HG03095 (cell line): ENCODE data around the gene TFAP2A.

Source experiments
- ATAC-seq: cut with Tn5 transposase; IDR thresholded peaks from one replicate; pipeline ENCODE4 v1.9.1; 2021; ENCODE audit warnings: moderate library complexity; ENCODE audit not compliant: unreplicated experiment

Gene TFAP2A

GRCh38 chr6:10426781-10427279 lies 12.0 kb upstream of the TFAP2A start:
- no peak for ATAC-seq

DNA sequence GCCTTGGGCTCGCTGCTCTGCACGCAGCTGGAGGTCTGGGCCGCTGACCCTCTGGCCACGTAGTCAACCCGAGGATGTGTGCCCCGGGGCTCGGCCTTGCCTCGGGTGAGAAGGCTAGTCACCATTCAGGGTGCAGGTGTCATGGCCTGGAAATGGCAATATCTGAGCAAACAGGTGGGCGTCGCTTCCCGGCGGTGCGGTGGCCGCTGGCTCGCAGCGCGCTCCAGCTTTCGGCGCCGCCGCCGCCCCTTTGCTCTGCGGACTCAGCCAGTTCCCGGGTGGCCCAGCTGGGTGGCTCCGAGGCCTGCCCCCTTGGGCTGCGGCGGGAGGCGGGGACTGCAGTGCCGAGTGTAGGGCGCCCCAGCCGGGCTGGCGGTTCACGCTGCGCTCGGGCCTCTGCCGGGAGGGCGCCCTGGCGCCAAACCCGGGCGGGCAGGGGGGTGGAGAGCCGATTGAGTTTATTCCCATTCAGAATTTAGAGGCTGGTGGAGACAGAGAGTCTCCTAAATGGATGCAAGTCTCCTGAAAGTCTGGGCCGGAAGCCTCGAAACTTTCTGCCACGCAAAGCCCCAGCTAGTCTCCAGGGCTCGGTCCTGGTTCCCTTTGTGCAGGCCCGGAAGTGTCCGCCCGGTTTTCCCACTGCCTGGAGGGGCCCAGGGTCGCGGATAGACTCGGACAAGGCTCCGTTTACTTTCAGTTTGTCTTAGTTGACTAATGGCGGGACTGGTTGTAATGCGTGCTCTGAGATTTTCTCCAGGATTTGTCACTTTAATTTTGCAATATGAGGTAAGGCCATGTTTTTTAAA lies 11.3 kb upstream of the TFAP2A start:
- ATAC-seq = peak; percentile 56

DNA sequence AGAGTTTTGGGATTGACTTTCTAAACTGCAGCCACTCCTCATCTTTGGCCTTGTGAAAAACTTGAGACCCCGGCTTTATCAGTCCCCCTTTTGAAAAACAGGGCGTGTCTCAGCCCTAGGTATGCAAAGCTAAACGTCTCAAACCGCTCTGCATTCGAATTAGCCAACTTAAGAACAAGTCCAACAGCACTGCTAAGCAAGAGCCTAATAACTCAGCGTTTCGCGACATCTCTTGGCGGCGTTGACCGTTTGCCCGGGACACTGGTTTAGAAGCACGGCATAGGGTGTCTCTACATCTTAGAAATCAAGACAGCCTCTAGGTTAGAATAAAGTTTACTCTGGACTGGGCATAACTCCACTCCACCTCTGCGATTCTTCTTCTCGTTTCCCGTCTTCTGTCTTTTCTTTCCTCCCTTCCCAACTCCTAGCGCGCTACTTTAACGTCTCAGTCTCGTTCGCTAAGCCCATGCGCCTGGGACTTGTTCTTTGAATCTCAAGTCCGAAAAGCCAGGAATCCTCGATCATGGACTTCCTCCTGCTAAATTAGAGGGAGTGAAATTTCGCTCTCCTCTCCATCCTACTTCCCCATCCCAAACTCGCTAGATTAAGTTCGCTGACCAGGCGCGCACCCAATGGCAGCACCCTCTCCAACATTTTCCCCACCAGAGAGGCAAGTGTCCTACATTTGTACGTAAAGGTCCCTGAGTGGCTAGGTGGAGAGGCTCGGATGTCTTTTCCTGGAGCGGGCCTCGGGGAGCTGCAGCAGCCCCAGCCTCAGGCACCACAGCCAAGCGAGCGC lies 10.5 kb upstream of the TFAP2A start:
- no peak for ATAC-seq

- no peak for ATAC-seq
Measured at GRCh38 chr6:10424040-10424439, 9.2 kb upstream of the TFAP2A start.

- no peak for ATAC-seq
Measured at GRCh38 chr6:10422737-10423034, 7.8 kb upstream of the TFAP2A start.

DNA sequence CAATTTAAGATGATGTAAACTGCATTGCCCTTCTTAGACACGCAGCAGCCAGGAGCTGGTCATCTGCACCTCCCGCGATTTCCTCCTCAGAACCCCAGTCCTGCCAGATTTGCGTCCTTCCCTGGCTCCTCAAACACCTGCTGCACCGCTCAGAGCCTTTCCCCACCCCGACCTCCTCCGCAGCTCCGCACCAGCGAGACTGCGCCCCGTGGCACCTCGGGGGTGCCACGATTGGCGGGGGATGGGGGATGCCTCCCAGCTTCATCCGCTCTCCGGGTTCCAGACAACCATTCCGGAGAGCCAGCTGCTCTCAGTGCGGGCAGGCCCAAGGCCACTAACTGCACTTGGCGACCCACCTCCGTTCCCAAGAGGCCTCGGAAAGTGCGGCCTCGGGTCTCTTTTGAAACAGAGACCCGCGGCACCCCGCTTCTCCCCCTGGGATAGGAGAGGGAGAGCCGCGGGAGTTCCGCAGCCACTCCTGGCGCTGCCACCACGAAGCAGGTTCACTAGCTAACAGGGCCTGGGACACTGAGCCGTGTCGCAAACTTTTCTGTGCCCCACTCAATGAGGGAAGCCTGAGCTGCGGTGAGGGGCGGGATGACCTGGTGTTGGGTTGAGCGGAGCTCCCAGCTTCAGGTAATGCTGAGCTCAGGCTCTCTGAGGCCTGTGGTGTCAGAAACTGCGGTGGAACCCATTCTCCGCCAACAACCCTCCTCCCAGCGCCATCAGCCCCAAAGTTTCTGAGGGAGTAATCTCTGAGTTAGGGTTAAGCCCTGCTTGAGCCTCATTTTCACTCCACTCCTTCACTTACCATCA lies 7.3 kb upstream of the TFAP2A start:
- ATAC-seq = no peak

GRCh38 chr6:10421158-10421920 lies 6.5 kb upstream of the TFAP2A start:
- ATAC-seq = no peak

DNA sequence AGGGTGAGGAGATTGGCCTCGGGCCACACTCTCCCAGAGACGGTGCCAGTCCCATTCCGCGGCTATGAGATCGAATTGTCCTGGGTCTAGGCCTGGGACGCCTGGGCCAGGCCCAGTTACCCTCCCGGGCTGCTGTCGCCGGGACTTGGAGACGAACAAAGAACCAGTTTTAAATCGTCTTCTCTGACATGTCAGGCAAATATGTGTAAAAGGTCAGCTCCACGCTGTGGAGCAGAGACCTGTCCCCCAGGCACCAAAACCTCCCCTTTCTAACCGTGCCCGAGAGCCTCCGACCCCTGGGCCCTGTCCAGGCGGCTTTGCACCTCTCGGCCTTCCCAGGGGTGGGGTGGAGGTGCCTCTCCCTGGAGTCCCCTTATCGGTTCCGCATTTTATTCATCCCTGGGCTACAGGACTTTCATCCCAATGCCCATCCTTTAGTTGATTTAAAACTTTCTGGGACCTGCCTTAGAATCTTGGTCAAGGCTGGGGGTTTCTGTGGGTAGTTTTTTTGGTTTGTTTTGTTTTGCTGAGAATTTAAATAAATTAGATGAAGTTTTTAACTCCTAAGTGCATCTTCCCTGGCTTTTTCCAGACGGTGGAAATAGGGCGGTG lies 5.8 kb upstream of the TFAP2A start:
- ATAC-seq = no peak

DNA sequence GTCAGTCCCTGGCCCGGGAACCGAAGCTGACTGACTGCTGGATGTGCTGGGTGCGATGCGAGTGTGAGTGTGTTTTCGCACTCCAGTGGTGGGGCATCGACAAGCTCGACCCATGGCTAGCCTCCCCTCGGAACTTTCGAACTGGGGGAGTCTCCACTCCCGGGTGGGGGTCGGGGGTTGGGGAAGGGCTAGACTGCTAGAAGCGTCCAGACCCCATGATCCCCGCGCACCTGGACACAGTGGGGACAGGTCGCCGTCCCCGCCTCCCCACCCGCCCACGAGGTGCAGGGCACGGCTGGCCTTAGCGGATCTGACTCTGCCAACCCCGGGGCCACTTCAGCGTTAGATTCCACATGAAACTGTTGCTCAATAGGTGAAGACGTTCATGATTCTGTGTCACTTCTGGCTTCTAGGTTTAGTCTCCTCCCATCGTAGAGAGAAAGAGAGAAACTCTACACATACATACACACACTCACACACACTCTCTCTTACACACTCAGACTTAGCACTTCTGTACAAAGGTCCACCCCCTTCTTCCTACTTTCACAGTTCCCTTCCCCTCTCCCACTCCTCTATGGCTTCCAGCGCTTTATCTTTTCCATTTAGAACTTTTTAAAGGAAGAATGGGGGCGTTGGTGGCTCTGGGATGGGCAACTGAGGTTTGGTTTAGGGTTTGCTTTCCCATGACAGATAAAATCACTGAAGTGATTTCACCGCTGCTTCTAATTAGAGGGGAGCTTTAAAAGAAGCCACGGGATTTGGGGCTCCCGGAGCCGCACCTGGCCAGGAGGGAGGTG lies 5.1 kb upstream of the TFAP2A start:
- no peak for ATAC-seq

- ATAC-seq = peak; percentile 43
Measured at GRCh38 chr6:10418862-10419748, 4.2 kb upstream of the TFAP2A start.

DNA sequence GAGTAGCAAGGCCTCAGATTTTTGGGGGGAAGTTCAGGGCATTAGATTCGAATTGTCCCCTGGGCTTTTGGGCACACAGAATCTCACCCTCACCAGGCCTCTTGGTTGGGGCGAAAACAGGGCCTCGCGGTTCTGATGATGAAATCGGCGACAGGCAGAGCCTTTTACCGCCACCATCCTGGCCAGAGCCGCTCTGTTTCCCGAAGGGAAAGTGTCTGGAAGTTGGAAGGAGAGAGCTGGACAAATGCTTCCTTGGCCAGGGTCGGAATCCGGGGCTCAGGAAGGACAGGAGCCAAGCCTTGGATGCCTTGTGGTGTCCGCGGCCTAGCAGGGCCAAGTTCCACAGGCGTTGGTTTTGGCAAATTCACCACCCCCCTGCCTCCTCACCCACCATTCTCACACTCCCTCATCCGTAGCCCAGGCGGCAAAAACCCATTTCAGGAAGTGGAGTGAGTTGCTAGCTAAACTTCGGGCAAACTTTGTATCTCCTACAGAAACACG lies 3.5 kb upstream of the TFAP2A start:
- ATAC-seq = no peak

- no peak for ATAC-seq
Measured at GRCh38 chr6:10417681-10418104, 2.8 kb upstream of the TFAP2A start.

- no peak for ATAC-seq
Measured at GRCh38 chr6:10416863-10417641, 2.2 kb upstream of the TFAP2A start.

DNA sequence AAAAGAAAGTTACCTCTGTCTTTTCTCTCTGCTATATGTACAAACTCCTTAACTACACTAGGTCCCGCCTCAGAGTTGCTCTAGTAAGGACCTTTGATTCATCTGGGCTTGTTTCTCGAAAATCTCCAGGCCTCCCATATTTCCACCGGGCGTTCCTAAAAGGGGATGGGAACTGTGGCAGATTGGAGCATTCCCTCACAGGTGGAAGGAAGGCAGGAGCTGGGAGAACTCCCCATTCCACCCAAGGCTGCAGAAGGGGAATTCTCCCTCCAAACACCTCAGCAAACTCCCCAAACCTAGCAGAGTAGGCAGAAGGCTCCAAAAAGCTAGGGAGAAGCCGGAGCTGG lies 1.6 kb upstream of the TFAP2A start:
- ATAC-seq = no peak

DNA sequence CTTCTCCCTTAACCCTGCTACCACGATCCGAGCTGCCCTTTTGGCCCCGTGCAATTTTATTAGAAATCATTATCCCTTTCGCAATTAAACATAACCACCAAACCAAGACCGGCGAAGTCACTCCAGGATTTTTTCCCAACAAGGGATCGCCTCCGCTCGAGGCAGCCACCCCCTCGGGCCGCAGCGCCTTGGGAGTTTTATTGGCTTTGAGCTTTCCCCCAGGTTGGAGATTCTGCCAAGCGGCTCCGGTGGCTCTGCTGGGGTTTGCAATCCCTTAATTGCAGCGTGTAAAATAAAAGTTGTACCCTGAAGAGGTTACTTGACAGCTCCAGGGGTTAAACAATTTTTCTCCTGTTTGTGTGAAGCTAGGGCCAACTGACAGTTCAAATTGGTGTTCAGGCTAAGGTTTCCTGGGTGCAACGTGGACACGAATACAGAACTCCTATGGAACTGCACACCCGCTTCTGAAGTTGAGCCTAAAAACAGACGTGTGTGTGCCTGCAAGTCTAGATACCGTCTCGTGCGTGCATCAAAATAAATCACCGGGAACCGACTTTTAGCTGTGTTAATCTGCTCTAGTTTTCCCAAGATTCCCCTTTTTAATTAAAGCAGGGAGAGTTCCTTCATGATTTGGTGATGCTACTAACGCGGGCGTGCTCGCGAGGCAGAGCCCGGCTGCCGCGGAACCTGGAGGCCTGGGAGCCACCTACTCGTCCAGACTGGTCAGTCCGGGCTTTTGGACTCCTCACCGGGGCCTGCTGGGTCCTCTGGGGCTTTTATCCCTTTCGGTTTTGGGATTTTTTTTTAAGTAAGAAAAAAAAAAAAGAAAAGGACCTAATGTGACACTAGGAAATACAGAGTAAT lies 975 bp upstream of the TFAP2A start:
- ATAC-seq = no peak

- no peak for ATAC-seq
Measured at GRCh38 chr6:10413850-10414738, 780 bp downstream of the TFAP2A start.
